Mesodermal cell (in vitro differentiated cells): ENCODE measurements around the gene RASGRF2.

Experiments used
- H3K27ac ChIP-seq: 2 replicates; pipeline ENCODE4 v1.7.0; 2013; ENCODE audit warnings: mild to moderate bottlenecking, low read depth, low read length, moderate library complexity; ENCODE audit not compliant: severe bottlenecking
- H3K36me3 ChIP-seq: 2 replicates; pipeline ENCODE4 v1.7.1; 2013; ENCODE audit warnings: mild to moderate bottlenecking, low read length, moderate library complexity; ENCODE audit not compliant: control insufficient read depth, insufficient read depth
- H3K4me1 ChIP-seq: one replicate; pipeline ENCODE4 v1.7.1; 2013; ENCODE audit warnings: mild to moderate bottlenecking, low read length; ENCODE audit not compliant: insufficient read depth, control insufficient read depth, poor library complexity, severe bottlenecking
- H3K4me3 ChIP-seq: 2 replicates; pipeline ENCODE4 v1.7.0; 2013; ENCODE audit warnings: low read length, control low read depth, mild to moderate bottlenecking; ENCODE audit not compliant: insufficient read depth, poor library complexity, severe bottlenecking; ENCODE audit errors: extremely low read depth
- H3K9me3 ChIP-seq: 2 replicates; pipeline ENCODE4 v1.7.1; 2013; ENCODE audit warnings: mild to moderate bottlenecking, low read length, moderate library complexity; ENCODE audit not compliant: control insufficient read depth
- WGBS, 2 experiments: methylation state at CpG; one replicate each; pipeline ENCODE4 v1.1.5; 2013; ENCODE audit warnings: missing lambda C conversion rate in 2 of 2; ENCODE audit not compliant: insufficient coverage in 2 of 2; 5-methylcytosine and 5-hydroxymethylcytosine counted together

RASGRF2 gene

DNA sequence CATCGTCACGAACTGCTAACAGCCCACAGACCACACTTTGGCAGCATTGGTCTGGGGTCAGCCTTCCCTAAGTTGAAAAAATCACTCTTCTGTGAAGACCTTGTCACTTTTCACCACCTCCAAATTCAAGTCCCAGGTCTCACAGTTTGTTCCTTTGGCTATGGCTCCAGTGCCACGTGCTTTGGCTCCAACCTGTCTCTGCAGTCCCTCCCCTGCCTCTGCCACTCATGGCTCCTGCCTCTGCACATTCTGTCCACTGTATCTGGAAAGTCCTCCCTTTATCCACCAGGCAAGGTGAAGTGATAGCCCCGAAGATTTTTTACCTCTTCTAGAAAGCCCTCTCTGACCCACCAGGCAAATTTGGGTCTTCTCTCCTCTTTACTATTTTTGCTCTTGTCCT is 278.3 kb downstream of the RASGRF2 start:
- no peaks in the 10 kb centered on the region for H3K36me3 ChIP-seq
- no peaks in the 10 kb centered on the region for H3K9me3 ChIP-seq
- 93 to 98% methylated on average over 3 to 4 of the region's 4 CpGs for WGBS, 2 experiments
- peaks cover 6% of the 10 kb centered on the region for H3K4me1 ChIP-seq
- H3K4me3 ChIP-seq: no peak overlapping the region
- H3K27ac ChIP-seq: no peak overlapping the region

GRCh38 chr5:81239613-81240012 is 279.4 kb downstream of the RASGRF2 start:
- 83 to 89% methylated on average over 1 to 2 of the region's 5 CpGs for WGBS, 2 experiments
- no peaks in the 10 kb centered on the region for H3K9me3 ChIP-seq
- peaks cover 4% of the 10 kb centered on the region for H3K4me1 ChIP-seq
- no peak overlapping the region for H3K27ac ChIP-seq
- H3K36me3 ChIP-seq: peaks cover 4% of the 10 kb centered on the region
- no peak overlapping the region for H3K4me3 ChIP-seq

GRCh38 chr5:81241001-81241400 is 280.8 kb downstream of the RASGRF2 start:
- peaks cover 9% of the 10 kb centered on the region for H3K36me3 ChIP-seq
- no peak overlapping the region for H3K4me3 ChIP-seq
- WGBS, 2 experiments: 66 to 86% methylated on average over 2 to 5 of the region's 5 CpGs
- H3K27ac ChIP-seq: no peak overlapping the region
- peaks cover 4% of the 10 kb centered on the region for H3K4me1 ChIP-seq
- H3K9me3 ChIP-seq: no peaks in the 10 kb centered on the region

DNA sequence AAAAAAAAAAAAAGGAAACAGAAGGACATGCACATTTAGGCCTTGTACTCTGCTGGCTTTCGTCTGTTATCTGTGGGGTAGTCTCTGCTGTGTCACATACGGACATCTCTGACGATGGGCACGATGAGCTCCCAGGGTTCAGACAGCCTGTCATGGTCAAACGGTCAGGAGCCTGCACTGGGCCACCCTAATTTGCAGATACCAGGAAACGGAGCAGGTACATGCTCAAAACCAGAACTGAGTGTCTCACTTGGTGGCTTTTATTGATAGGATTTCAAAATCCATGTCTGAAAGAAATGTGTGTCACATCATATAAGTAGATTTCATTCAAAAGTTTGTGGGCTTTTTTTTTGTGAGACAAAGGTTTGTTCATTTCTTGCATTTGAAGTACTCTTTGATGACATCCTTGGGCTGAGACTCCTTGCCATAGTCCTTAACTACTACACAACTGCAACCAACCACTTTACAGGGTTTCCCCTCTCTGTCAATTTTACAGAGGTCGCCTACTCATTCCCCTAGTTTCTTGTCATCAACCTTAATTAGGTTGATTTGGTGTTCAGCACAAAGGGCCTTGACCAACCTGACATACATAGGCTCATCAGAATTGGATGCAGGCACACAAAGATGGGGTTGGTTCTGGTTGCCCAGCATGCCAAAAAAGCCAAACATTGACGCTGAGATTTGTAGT is 281.9 kb downstream of the RASGRF2 start:
- peaks cover 15% of the 10 kb centered on the region for H3K4me1 ChIP-seq
- no peak overlapping the region for H3K4me3 ChIP-seq
- WGBS, 2 experiments: 88 to 92% methylated on average over 6 to 8 of the region's 8 CpGs
- H3K9me3 ChIP-seq: no peaks in the 10 kb centered on the region
- no peak overlapping the region for H3K27ac ChIP-seq
- H3K36me3 ChIP-seq: peaks cover 9% of the 10 kb centered on the region

- H3K4me3 ChIP-seq: no peak overlapping the region
- H3K36me3 ChIP-seq: peaks cover 9% of the 10 kb centered on the region
- H3K4me1 ChIP-seq: peaks cover 19% of the 10 kb centered on the region
- WGBS, 2 experiments: 90 to 91% methylated on average over 2 to 3 of the region's 4 CpGs
- no peak overlapping the region for H3K27ac ChIP-seq
- no peaks in the 10 kb centered on the region for H3K9me3 ChIP-seq
These were observed 282.8 kb downstream of the RASGRF2 start for GRCh38 chr5:81242906-81243436.

- Histone ChIP-seq H3K9me3 (no peaks in the 10 kb centered on the region), H3K27ac (no peak overlapping the region), H3K4me3 (no peak overlapping the region), H3K4me1 (peaks cover 29% of the 10 kb centered on the region), H3K36me3 (peaks cover 9% of the 10 kb centered on the region)
- 78 to 90% methylated on average over 2 to 3 of the region's 4 CpGs for WGBS, 2 experiments
These were observed 284.3 kb downstream of the RASGRF2 start for GRCh38 chr5:81244451-81244850.

DNA sequence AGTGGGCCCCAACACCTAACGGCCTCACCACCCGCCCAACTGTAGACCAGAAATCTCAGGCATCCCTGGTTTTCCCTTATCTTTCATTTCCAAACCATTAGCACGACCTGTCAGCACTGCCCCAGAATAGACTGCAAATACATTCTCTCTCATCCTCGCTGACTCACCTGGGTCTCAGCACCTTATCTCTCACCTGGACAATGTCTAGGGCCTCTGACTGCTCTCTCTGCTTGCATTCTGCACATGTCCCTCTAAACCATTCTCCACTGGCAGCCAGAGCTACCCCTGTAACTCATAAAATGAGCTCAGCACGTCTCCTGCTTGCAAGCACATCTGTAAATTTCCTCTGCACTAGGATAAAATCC is 285.7 kb downstream of the RASGRF2 start:
- 88 to 93% methylated on average over 5 of the region's 5 CpGs for WGBS, 2 experiments
- Histone ChIP-seq H3K4me1 (peaks cover 29% of the 10 kb centered on the region), H3K4me3 (no peak overlapping the region), H3K36me3 (peaks cover 9% of the 10 kb centered on the region), H3K27ac (no peak overlapping the region), H3K9me3 (no peaks in the 10 kb centered on the region)

DNA sequence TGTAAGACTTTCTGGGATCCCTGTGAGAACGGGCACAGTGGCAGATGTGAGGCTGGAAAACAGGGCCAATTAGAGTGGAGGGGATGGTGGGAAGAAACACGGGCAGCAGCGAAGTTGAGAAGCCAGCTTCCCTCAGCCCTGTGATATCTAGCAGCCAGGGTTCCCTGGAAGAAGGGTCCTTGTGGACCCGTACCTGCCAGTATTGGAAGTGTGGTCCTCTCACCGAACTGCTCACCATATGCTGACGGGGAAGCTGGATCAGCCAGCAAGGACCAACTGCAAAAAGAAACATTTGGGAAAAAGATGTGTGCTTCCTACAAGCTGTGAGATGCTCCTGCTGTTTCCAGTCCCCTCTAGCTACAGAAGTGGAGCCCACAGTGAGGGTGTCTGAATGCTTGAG is 286.5 kb downstream of the RASGRF2 start:
- Histone ChIP-seq H3K4me1 (peaks cover 29% of the 10 kb centered on the region), H3K4me3 (no peak overlapping the region), H3K27ac (peak overlapping the region; percentile 86), H3K9me3 (no peaks in the 10 kb centered on the region), H3K36me3 (peaks cover 9% of the 10 kb centered on the region)
- WGBS, 2 experiments: 91 to 96% methylated on average over 6 of the region's 6 CpGs

GRCh38 chr5:81247441-81247972 is 287.3 kb downstream of the RASGRF2 start:
- Histone ChIP-seq H3K36me3 (peaks cover 9% of the 10 kb centered on the region), H3K4me1 (peaks cover 29% of the 10 kb centered on the region), H3K27ac (peak overlapping the region; percentile 86), H3K9me3 (no peaks in the 10 kb centered on the region), H3K4me3 (no peak overlapping the region)
- 36 to 75% methylated on average over 1 to 3 of the region's 3 CpGs for WGBS, 2 experiments

GRCh38 chr5:81249240-81249639 is 289.1 kb downstream of the RASGRF2 start:
- Histone ChIP-seq H3K9me3 (no peaks in the 10 kb centered on the region), H3K36me3 (peaks cover 9% of the 10 kb centered on the region), H3K4me1 (peaks cover 29% of the 10 kb centered on the region), H3K4me3 (no peak overlapping the region), H3K27ac (no peak overlapping the region)
- WGBS, 2 experiments: 90 to 100% methylated on average over 1 to 2 of the region's 4 CpGs

DNA sequence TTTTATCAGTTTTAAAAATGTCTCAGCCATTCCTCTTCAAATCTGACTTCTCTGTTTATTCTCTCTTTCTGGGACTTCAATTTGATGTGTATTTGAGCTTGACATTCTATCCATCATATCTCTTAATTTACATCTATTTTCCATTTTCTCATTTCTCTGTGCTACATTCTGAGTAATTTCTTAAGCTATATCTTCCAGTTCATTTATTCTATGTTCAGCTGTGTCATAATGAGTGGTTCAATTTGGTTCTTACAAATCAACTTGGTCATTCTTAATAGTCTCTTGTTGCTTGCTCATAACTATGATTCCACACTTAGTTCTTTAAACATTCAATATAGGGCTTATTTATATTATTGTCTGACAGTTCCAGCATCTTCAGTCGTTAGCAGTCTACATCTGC is 289.8 kb downstream of the RASGRF2 start:
- no CpG with 5 or more reads among the region's 1 CpG for WGBS, 2 experiments
- H3K4me3 ChIP-seq: no peak overlapping the region
- no peak overlapping the region for H3K27ac ChIP-seq
- H3K9me3 ChIP-seq: no peaks in the 10 kb centered on the region
- peaks cover 4% of the 10 kb centered on the region for H3K36me3 ChIP-seq
- peaks cover 29% of the 10 kb centered on the region for H3K4me1 ChIP-seq
